Mesenchymal stem cell (in vitro differentiated cells and primary cell): Measurements from ENCODE around the gene MUCL3.

ENCODE experiments used
- DNase-seq: peaks from one replicate; pipeline ENCODE4 v3.0.0-alpha.2; 2013
- H2AFZ ChIP-seq: one replicate; pipeline ENCODE4 v1.6.1; 2013; ENCODE audit warnings: low read depth, mild to moderate bottlenecking, control low read depth, inconsistent platforms, low read length, moderate library complexity
- H2AK5ac ChIP-seq: 2 replicates; pipeline ENCODE4 v1.6.1; 2013; ENCODE audit warnings: low read length, moderate library complexity, mild to moderate bottlenecking, inconsistent platforms; ENCODE audit not compliant: severe bottlenecking
- H2BK120ac ChIP-seq: one replicate; pipeline ENCODE4 v1.6.1; 2013; ENCODE audit warnings: low read depth, mild to moderate bottlenecking, inconsistent platforms, low read length, moderate library complexity
- H2BK12ac ChIP-seq, 2 experiments: one replicate each; pipeline ENCODE4 v1.6.1; 2013; ENCODE audit warnings: inconsistent platforms in 2 of 2, low read length in 2 of 2, mild to moderate bottlenecking in 2 of 2, moderate library complexity in 2 of 2, control low read depth in 1 of 2
- H2BK15ac ChIP-seq: one replicate; pipeline ENCODE4 v1.6.1; 2013; ENCODE audit warnings: mild to moderate bottlenecking, low read depth, inconsistent platforms; ENCODE audit not compliant: poor library complexity, severe bottlenecking
- H2BK5ac ChIP-seq: 2 replicates; pipeline ENCODE4 v1.6.1; 2013; ENCODE audit warnings: low read depth, mild to moderate bottlenecking, low read length, control low read depth, inconsistent platforms; ENCODE audit not compliant: poor library complexity, severe bottlenecking
- H3K14ac ChIP-seq, 2 experiments: one replicate each; pipeline ENCODE4 v1.6.1; 2013; ENCODE audit warnings: inconsistent platforms in 2 of 2, low read length in 2 of 2, control low read depth in 1 of 2, mild to moderate bottlenecking in 1 of 2, moderate library complexity in 1 of 2
- H3K18ac ChIP-seq, 2 experiments: one replicate each; pipeline ENCODE4 v1.6.1; 2013; ENCODE audit warnings: inconsistent platforms in 2 of 2, low read length in 2 of 2, control low read depth in 1 of 2, low read depth in 1 of 2, mild to moderate bottlenecking in 1 of 2
- H3K23ac ChIP-seq, 2 experiments: one replicate each; pipeline ENCODE4 v1.6.1; 2013; ENCODE audit warnings: inconsistent platforms in 2 of 2, low read length in 2 of 2, mild to moderate bottlenecking in 2 of 2, moderate library complexity in 2 of 2, control low read depth in 1 of 2
- H3K27ac ChIP-seq: 2 replicates; pipeline ENCODE4 v1.5.1; 2013; ENCODE audit warnings: mild to moderate bottlenecking, moderate library complexity, low read length, control low read depth, inconsistent platforms; ENCODE audit not compliant: poor library complexity, severe bottlenecking
- H3K27me3 ChIP-seq, 2 experiments: 2 replicates each; pipeline versions ENCODE4 v1.6.1 to v1.7.0; 2013; ENCODE audit warnings: low read length in 2 of 2, mild to moderate bottlenecking in 2 of 2, moderate library complexity in 2 of 2, control low read depth in 1 of 2, inconsistent platforms in 1 of 2; ENCODE audit not compliant: control insufficient read depth in 1 of 2, insufficient read depth in 1 of 2
- H3K36me3 ChIP-seq, 2 experiments: 2 replicates each; pipeline versions ENCODE4 v1.6.1 to v1.7.0; 2013; ENCODE audit warnings: low read length in 2 of 2, control low read depth in 1 of 2, inconsistent platforms in 1 of 2, low read depth in 1 of 2, mild to moderate bottlenecking in 1 of 2; ENCODE audit not compliant: insufficient read depth in 2 of 2, control insufficient read depth in 1 of 2
- H3K4ac ChIP-seq, 2 experiments: one replicate each; pipeline ENCODE4 v1.6.1; 2013; ENCODE audit warnings: inconsistent platforms in 2 of 2, low read length in 2 of 2, mild to moderate bottlenecking in 2 of 2, moderate library complexity in 2 of 2, control low read depth in 1 of 2, low read depth in 1 of 2
- H3K4me1 ChIP-seq: 2 replicates; pipeline ENCODE4 v1.6.1; 2013; ENCODE audit warnings: low read depth, low read length, control low read depth; ENCODE audit not compliant: control insufficient read depth, insufficient read depth
- H3K4me2 ChIP-seq: 2 replicates; pipeline ENCODE4 v1.6.1; 2013; ENCODE audit warnings: low read length, mild to moderate bottlenecking, inconsistent platforms; ENCODE audit not compliant: poor library complexity, severe bottlenecking
- H3K4me3 ChIP-seq, 2 experiments: 2 replicates each; pipeline versions ENCODE4 v1.5.1 to v1.7.0; 2013; ENCODE audit warnings: low read length in 2 of 2, mild to moderate bottlenecking in 2 of 2, control low read depth in 1 of 2, low read depth in 1 of 2; ENCODE audit not compliant: insufficient read depth in 1 of 2
- H3K79me1 ChIP-seq: replicated peaks from 2 replicates; pipeline ENCODE4 v1.6.1; 2013; ENCODE audit warnings: mild to moderate bottlenecking, control low read depth, low read length, inconsistent platforms; ENCODE audit not compliant: poor library complexity, severe bottlenecking
- H3K9ac ChIP-seq: 2 replicates; pipeline ENCODE4 v1.7.0; 2013; ENCODE audit warnings: mild to moderate bottlenecking, low read length, moderate library complexity
- H3K9me3 ChIP-seq: 2 replicates; pipeline ENCODE4 v1.7.0; 2013; ENCODE audit warnings: mild to moderate bottlenecking, low read length; ENCODE audit not compliant: control insufficient read depth
- H4K8ac ChIP-seq: one replicate; pipeline ENCODE4 v1.6.1; 2013; ENCODE audit warnings: inconsistent platforms, mild to moderate bottlenecking, low read length, moderate library complexity
- H4K91ac ChIP-seq: one replicate; pipeline ENCODE4 v1.6.1; 2013; ENCODE audit warnings: mild to moderate bottlenecking, low read length, inconsistent platforms
- WGBS: methylation state at CpG from one replicate; pipeline ENCODE4 v1.1.7; 2013; ENCODE audit warnings: mixed read lengths; 5-methylcytosine and 5-hydroxymethylcytosine counted together

The MUCL3 gene

DNA sequence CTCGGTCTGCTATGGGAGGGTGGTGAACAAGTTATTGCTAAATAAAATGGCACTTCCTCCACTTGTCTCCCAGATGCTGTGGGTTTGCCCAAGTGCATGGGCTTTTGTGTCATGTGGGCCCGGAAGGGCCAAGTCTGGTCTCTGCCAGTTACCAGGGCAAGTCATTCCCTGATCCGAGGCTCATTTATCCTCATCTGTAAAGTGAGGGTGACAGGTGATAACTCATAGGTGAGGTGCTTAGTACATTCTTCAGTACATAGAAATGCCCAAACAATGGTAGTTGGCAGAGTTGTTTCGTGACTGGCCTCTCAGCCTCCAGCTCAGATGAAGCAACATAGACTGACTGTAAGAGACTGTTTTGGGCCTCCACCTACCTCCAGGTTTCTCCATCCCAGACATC, 2.0 kb upstream of the MUCL3 start:
- Histone ChIP-seq H2BK15ac (no peak overlapping the region), H3K9me3 (no peaks in the 10 kb centered on the region), H3K4ac (no peak overlapping the region), H2BK5ac (no peak overlapping the region), H3K4me2 (no peak overlapping the region), H3K79me1 (no peaks in the 10 kb centered on the region), H2AFZ (no peak overlapping the region), H3K4me3 (no peak overlapping the region), H3K14ac (no peak overlapping the region), H2BK120ac (no peak overlapping the region), H3K18ac (no peak overlapping the region), H3K9ac (no peak overlapping the region), H2AK5ac (no peak overlapping the region), H4K8ac (no peak overlapping the region), H2BK12ac (no peak overlapping the region), H3K27ac (no peak overlapping the region), H3K27me3 (peaks cover 0 to 84% of the 10 kb centered on the region in 2 experiments), H4K91ac (no peak overlapping the region), H3K36me3 (no peaks in the 10 kb centered on the region), H3K23ac (no peak overlapping the region), H3K4me1 (peaks cover 12% of the 10 kb centered on the region)
- 96% methylated on average over 3 of the region's 4 CpGs for WGBS
- DNase-seq, result no peak

DNA sequence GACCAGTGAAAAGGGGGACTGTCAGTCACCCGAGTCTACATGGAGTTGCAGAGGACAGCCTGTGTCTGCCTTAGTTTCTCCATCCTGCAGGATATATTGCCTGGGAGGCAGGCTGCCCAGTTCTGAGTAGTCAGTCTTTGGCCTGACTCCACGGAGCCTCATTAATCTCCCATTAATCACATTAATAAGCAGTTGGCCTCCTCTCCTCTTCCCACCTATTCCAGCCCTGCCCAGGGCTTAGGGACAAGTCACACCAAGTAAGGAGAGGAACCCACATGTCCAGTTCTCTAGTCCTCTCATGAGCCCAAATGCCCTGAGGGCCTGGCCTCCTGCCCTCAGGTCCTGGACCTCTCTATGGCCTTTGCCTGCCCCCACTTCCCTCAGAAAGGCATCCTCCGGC, 1.3 kb upstream of the MUCL3 start:
- H2BK12ac ChIP-seq, result no peak overlapping the region
- no peak overlapping the region for H2BK15ac ChIP-seq
- no peak overlapping the region for H3K23ac ChIP-seq
- no peak overlapping the region for H3K4me2 ChIP-seq
- no peak overlapping the region for H3K14ac ChIP-seq
- H4K8ac ChIP-seq, result no peak overlapping the region
- peaks cover 10% of the 10 kb centered on the region for H3K4me1 ChIP-seq
- no peaks in the 10 kb centered on the region for H3K79me1 ChIP-seq
- H3K9me3 ChIP-seq, result no peaks in the 10 kb centered on the region
- no peak overlapping the region for H3K9ac ChIP-seq
- DNase-seq, result no peak
- no peak overlapping the region for H3K4me3 ChIP-seq
- no peak overlapping the region for H2BK120ac ChIP-seq
- no peak overlapping the region for H3K18ac ChIP-seq
- H3K27ac ChIP-seq, result no peak overlapping the region
- H2BK5ac ChIP-seq, result no peak overlapping the region
- no peak overlapping the region for H2AFZ ChIP-seq
- no peak overlapping the region for H4K91ac ChIP-seq
- H3K4ac ChIP-seq, result no peak overlapping the region
- WGBS, result 87% methylated on average over 3 of the region's 3 CpGs
- no peaks in the 10 kb centered on the region for H3K36me3 ChIP-seq
- peaks cover 0 to 87% of the 10 kb centered on the region in 2 experiments for H3K27me3 ChIP-seq
- H2AK5ac ChIP-seq, result no peak overlapping the region

DNA sequence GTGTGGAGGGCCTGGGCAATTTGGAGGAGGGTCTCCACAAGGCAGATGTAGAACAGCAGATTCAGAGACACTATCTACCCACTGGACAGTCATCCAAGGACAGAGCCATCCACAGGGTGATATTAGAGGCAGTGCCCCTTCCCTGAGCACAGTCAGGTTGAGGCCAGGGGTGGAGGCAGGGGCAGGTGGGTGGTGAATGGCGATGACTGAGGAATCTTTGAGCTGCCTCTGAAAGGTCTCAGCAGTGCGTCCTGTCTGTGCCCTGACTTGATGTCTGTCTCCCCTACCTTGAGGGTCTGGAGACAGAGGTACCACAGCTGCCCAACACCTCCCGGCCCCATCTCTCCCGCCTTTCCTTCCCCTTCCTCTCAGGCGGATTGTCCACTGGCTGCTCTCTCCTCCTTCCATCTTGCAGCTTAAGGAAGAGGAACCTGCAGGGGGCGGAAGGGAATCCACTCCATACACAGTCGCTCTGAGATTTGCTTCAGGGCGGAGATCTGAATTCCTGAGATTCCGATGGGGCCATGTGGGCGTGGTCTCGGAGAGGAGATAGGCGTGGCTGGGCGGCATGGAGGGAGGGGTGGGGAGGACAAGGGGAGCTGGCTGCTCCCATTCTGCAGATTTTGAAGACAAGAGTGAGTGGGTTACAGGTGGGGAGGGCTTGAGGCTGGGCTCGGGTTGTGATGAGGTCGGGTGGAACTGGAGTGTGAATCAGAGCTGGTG, 1.7 kb downstream of the MUCL3 start:
- H3K9ac ChIP-seq, result no peak overlapping the region
- no peak overlapping the region for H2BK120ac ChIP-seq
- H3K79me1 ChIP-seq, result no peaks in the 10 kb centered on the region
- peak overlapping the region; percentile 84 for H2AFZ ChIP-seq
- peak overlapping the region in 1 of 2 experiments; percentile 62 for H3K14ac ChIP-seq
- no peak overlapping the region for H4K91ac ChIP-seq
- H2AK5ac ChIP-seq, result peak overlapping the region; percentile 69
- 13% methylated on average over 15 of the region's 15 CpGs for WGBS
- no peak overlapping the region for H2BK5ac ChIP-seq
- H4K8ac ChIP-seq, result peak overlapping the region; percentile 19
- no peak overlapping the region for H3K4ac ChIP-seq
- no peaks in the 10 kb centered on the region for H3K9me3 ChIP-seq
- peaks cover 10% of the 10 kb centered on the region for H3K4me1 ChIP-seq
- peak overlapping the region in 1 of 2 experiments; percentile 45 for H3K4me3 ChIP-seq
- H3K36me3 ChIP-seq, result no peaks in the 10 kb centered on the region
- no peak overlapping the region for H3K23ac ChIP-seq
- peak overlapping the region in 1 of 2 experiments; percentile 66 for H2BK12ac ChIP-seq
- peak; percentile 74 for DNase-seq
- H2BK15ac ChIP-seq, result no peak overlapping the region
- no peak overlapping the region for H3K27ac ChIP-seq
- peak overlapping the region in 1 of 2 experiments; percentile 62 for H3K18ac ChIP-seq
- H3K4me2 ChIP-seq, result no peak overlapping the region
- peaks cover 11 to 86% of the 10 kb centered on the region in 2 experiments for H3K27me3 ChIP-seq

DNA sequence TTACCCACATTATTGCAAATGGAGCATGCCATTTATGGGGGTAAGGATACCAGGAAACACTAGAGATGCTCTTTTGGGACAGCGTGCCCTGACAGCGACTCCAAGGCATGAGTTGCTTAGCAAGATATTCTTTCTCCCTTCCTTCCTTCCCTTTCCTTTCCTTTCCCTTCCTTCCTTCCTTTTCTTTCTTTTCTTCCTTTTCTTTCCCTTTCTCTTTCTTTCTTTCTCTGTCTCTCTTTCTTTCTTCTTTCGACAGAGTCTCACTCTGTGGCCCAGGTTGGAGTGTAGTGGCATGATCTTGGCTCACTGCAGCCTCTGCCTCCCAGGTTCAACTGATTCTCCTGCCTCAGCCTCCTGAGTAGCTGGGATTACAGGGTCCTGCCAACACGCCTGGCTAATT, 3.3 kb downstream of the MUCL3 start:
- H2BK15ac ChIP-seq, result no peak overlapping the region
- DNase-seq, result no peak
- H2AFZ ChIP-seq, result no peak overlapping the region
- no peak overlapping the region for H3K4me2 ChIP-seq
- no peak overlapping the region for H3K18ac ChIP-seq
- H3K23ac ChIP-seq, result no peak overlapping the region
- H3K79me1 ChIP-seq, result no peaks in the 10 kb centered on the region
- no peak overlapping the region for H2AK5ac ChIP-seq
- H3K27ac ChIP-seq, result no peak overlapping the region
- H4K8ac ChIP-seq, result no peak overlapping the region
- H2BK12ac ChIP-seq, result no peak overlapping the region
- H4K91ac ChIP-seq, result no peak overlapping the region
- WGBS, result 95% methylated on average over 4 of the region's 4 CpGs
- no peak overlapping the region for H3K9ac ChIP-seq
- no peak overlapping the region for H3K4me3 ChIP-seq
- H3K4ac ChIP-seq, result no peak overlapping the region
- H3K36me3 ChIP-seq, result no peaks in the 10 kb centered on the region
- H3K14ac ChIP-seq, result no peak overlapping the region
- H3K9me3 ChIP-seq, result peaks cover 4% of the 10 kb centered on the region
- peaks cover 16 to 86% of the 10 kb centered on the region in 2 experiments for H3K27me3 ChIP-seq
- H2BK5ac ChIP-seq, result no peak overlapping the region
- H2BK120ac ChIP-seq, result no peak overlapping the region
- peaks cover 10% of the 10 kb centered on the region for H3K4me1 ChIP-seq
